ENCODE results near the gene GTPBP2.

GRCh38 chr6:43658161-43658560, 29.1 kb upstream of the GTPBP2 start:
- TF ChIP-seq, protein P1, sequence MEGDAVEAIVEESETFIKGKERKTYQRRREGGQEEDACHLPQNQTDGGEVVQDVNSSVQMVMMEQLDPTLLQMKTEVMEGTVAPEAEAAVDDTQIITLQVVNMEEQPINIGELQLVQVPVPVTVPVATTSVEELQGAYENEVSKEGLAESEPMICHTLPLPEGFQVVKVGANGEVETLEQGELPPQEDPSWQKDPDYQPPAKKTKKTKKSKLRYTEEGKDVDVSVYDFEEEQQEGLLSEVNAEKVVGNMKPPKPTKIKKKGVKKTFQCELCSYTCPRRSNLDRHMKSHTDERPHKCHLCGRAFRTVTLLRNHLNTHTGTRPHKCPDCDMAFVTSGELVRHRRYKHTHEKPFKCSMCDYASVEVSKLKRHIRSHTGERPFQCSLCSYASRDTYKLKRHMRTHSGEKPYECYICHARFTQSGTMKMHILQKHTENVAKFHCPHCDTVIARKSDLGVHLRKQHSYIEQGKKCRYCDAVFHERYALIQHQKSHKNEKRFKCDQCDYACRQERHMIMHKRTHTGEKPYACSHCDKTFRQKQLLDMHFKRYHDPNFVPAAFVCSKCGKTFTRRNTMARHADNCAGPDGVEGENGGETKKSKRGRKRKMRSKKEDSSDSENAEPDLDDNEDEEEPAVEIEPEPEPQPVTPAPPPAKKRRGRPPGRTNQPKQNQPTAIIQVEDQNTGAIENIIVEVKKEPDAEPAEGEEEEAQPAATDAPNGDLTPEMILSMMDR (IDR thresholded peaks at IDR 0.05): no peak
- TF ChIP-seq POLR2A (IDR thresholded peaks at IDR 0.05; ENCODE audit: low read depth) (no peak), POLR2AphosphoS5 (IDR thresholded peaks at IDR 0.05) (no peak), EP300 (IDR thresholded peaks at IDR 0.05) (no peak)

Measured in esophagus muscularis mucosa (tissue), 4 donors.